ENCODE measurements around the gene FUBP1. TPM values are rescaled to one million over a fixed set of nuclear protein-coding genes. Genes with fewer than 3 reads are reported as not detected.

FUBP1 gene
- total RNA-seq, 1 experiment from 2014 or later: 125 TPM

DNA sequence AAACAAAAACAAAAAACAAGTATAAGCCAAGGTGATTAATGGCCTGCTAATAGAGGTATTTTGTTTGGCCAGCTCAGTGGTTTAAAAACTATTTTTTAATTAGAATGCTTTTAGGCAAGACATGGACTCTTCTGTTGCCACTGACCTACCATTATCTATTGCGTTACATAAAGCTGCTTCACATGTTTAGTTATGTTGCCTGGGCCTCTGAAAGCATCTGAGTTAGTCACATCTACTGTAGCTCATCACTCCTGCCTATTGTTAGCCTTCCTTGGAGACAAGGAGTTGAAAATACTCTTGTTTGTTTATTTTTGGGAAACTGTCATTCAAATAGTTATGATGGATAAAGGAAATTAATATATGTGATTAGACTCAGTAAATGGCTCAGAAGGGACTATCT, 40.2 kb upstream of the FUBP1 start:
- ChIA-PET POLR2A (interaction anchor here (2.1 kb wide), 1 partner anchor 14 kb away, joined by 21 read pairs; the partner anchor contains the start of gene DNAJB4), CTCF (no interaction called here), RAD21 (ENCODE audit: low non-redundant PET in 1 of 2, low total read pairs in 2 of 2, uncharacterized antibody in 2 of 2, unreplicated experiment in 2 of 2) (no interaction called here)
- BruUV-seq (replicated peaks): no TSS peak
- H3K27me3 ChIP-seq (ENCODE audit: insufficient read depth, low read length): no peaks in the 10 kb centered on the region
- H3K4me2 ChIP-seq (ENCODE audit: low read length): no peak overlapping the region
- peaks cover 12% of the 10 kb centered on the region for H3K79me2 ChIP-seq (ENCODE audit: insufficient read depth, low read length)
- DNase-seq (ENCODE audit: low read depth, low spot score) (no peak), ATAC-seq (no peak)
- H3K9ac ChIP-seq (ENCODE audit: low read length): no peak overlapping the region
- intact Hi-C loops (cut with micrococcal nuclease): no loop called here
- H3K4me3 ChIP-seq (replicated peaks in 1 of 2; ENCODE audit: low read depth in 1 of 2, low read length in 2 of 2): no peak overlapping the region
- H3K4me1 ChIP-seq (ENCODE audit: control insufficient read depth in 1 of 2, insufficient read depth in 2 of 2, low read length in 2 of 2): no peaks in the 10 kb centered on the region
- no peaks in the 10 kb centered on the region for H3K9me2 ChIP-seq (ENCODE audit: insufficient read depth)
- H3K27ac ChIP-seq (ENCODE audit: low read depth, low read length): no peak overlapping the region
- no peaks in the 10 kb centered on the region for H4K20me1 ChIP-seq (ENCODE audit: insufficient read depth)
- H3K9me3 ChIP-seq (ENCODE audit: control insufficient read depth in 1 of 2, insufficient read depth in 1 of 2, low read depth in 1 of 2, low read length in 2 of 2): no peaks in the 10 kb centered on the region
- TF ChIP-seq, protein P1, sequence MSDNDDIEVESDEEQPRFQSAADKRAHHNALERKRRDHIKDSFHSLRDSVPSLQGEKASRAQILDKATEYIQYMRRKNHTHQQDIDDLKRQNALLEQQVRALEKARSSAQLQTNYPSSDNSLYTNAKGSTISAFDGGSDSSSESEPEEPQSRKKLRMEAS (IDR thresholded peaks at IDR 0.05): no peak
- TF ChIP-seq JUND (IDR thresholded peaks at IDR 0.05): no peak
- no peak for TF ChIP-seq CBX3 (IDR thresholded peaks at IDR 0.05; ENCODE audit: low read depth)
- no peak for TF ChIP-seq EZH2 (IDR thresholded peaks at IDR 0.05)
- no peak for TF ChIP-seq EGR1 (IDR thresholded peaks at IDR 0.05; ENCODE audit: low read depth)
- TF ChIP-seq POLR2AphosphoS5 (IDR thresholded peaks at IDR 0.05; ENCODE audit: low read depth, low read length): no peak
- TF ChIP-seq, protein P2, sequence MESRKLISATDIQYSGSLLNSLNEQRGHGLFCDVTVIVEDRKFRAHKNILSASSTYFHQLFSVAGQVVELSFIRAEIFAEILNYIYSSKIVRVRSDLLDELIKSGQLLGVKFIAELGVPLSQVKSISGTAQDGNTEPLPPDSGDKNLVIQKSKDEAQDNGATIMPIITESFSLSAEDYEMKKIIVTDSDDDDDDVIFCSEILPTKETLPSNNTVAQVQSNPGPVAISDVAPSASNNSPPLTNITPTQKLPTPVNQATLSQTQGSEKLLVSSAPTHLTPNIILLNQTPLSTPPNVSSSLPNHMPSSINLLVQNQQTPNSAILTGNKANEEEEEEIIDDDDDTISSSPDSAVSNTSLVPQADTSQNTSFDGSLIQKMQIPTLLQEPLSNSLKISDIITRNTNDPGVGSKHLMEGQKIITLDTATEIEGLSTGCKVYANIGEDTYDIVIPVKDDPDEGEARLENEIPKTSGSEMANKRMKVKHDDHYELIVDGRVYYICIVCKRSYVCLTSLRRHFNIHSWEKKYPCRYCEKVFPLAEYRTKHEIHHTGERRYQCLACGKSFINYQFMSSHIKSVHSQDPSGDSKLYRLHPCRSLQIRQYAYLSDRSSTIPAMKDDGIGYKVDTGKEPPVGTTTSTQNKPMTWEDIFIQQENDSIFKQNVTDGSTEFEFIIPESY (IDR thresholded peaks at IDR 0.05; ENCODE audit: extremely low read depth, insufficient replicate concordance, low read length): no peak
- no peak for TF ChIP-seq YY1 (IDR thresholded peaks at IDR 0.05; ENCODE audit: extremely low read depth, insufficient replicate concordance, low read depth, low read length)
- TF ChIP-seq ELF1 (IDR thresholded peaks at IDR 0.05; ENCODE audit: borderline replicate concordance, low read depth): no peak
- TF ChIP-seq, protein P3, sequence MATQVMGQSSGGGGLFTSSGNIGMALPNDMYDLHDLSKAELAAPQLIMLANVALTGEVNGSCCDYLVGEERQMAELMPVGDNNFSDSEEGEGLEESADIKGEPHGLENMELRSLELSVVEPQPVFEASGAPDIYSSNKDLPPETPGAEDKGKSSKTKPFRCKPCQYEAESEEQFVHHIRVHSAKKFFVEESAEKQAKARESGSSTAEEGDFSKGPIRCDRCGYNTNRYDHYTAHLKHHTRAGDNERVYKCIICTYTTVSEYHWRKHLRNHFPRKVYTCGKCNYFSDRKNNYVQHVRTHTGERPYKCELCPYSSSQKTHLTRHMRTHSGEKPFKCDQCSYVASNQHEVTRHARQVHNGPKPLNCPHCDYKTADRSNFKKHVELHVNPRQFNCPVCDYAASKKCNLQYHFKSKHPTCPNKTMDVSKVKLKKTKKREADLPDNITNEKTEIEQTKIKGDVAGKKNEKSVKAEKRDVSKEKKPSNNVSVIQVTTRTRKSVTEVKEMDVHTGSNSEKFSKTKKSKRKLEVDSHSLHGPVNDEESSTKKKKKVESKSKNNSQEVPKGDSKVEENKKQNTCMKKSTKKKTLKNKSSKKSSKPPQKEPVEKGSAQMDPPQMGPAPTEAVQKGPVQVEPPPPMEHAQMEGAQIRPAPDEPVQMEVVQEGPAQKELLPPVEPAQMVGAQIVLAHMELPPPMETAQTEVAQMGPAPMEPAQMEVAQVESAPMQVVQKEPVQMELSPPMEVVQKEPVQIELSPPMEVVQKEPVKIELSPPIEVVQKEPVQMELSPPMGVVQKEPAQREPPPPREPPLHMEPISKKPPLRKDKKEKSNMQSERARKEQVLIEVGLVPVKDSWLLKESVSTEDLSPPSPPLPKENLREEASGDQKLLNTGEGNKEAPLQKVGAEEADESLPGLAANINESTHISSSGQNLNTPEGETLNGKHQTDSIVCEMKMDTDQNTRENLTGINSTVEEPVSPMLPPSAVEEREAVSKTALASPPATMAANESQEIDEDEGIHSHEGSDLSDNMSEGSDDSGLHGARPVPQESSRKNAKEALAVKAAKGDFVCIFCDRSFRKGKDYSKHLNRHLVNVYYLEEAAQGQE (IDR thresholded peaks at IDR 0.05; ENCODE audit: low read depth): no peak
- TF ChIP-seq ZNF274 (IDR thresholded peaks at IDR 0.05; ENCODE audit: low read depth, low read length): no peak
- no peak for TF ChIP-seq POLR2A (IDR thresholded peaks at IDR 0.05; ENCODE audit: borderline replicate concordance, extremely low read depth, insufficient read depth, insufficient read length)
- TF ChIP-seq SRF (IDR thresholded peaks at IDR 0.05; ENCODE audit: low read depth): no peak
- no peak for TF ChIP-seq RAD21 (IDR thresholded peaks at IDR 0.05; ENCODE audit: low read depth)
- TF ChIP-seq, protein P4, sequence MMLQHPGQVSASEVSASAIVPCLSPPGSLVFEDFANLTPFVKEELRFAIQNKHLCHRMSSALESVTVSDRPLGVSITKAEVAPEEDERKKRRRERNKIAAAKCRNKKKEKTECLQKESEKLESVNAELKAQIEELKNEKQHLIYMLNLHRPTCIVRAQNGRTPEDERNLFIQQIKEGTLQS (IDR thresholded peaks at IDR 0.05): no peak
- TF ChIP-seq SIN3A (IDR thresholded peaks at IDR 0.05; ENCODE audit: low read depth): no peak
- no peak for TF ChIP-seq FOSL1 (IDR thresholded peaks at IDR 0.05; ENCODE audit: low read depth)
- TF ChIP-seq, protein P5, sequence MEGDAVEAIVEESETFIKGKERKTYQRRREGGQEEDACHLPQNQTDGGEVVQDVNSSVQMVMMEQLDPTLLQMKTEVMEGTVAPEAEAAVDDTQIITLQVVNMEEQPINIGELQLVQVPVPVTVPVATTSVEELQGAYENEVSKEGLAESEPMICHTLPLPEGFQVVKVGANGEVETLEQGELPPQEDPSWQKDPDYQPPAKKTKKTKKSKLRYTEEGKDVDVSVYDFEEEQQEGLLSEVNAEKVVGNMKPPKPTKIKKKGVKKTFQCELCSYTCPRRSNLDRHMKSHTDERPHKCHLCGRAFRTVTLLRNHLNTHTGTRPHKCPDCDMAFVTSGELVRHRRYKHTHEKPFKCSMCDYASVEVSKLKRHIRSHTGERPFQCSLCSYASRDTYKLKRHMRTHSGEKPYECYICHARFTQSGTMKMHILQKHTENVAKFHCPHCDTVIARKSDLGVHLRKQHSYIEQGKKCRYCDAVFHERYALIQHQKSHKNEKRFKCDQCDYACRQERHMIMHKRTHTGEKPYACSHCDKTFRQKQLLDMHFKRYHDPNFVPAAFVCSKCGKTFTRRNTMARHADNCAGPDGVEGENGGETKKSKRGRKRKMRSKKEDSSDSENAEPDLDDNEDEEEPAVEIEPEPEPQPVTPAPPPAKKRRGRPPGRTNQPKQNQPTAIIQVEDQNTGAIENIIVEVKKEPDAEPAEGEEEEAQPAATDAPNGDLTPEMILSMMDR (IDR thresholded peaks at IDR 0.05 in 2 of 3, conservative IDR thresholded peaks at IDR 0.05 in 1 of 3; ENCODE audit: borderline replicate concordance in 1 of 3, insufficient read depth in 1 of 3, low read depth in 2 of 3, low read length in 2 of 3): no peak
- H2AFZ ChIP-seq (ENCODE audit: low read depth, low read length, poor library complexity, severe bottlenecking): no peak overlapping the region
- H3K36me3 ChIP-seq (ENCODE audit: control insufficient read depth in 1 of 2, insufficient read depth in 2 of 2, low read length in 2 of 2): peaks cover 0 to 6% of the 10 kb centered on the region in 2 experiments; a peak in 1 of 4 replicates
